HG02981 (cell line): ENCODE results near the gene ZDHHC7.

ENCODE experiments used
- ATAC-seq: cut with Tn5 transposase; IDR thresholded peaks from one replicate; pipeline ENCODE4 v1.9.1; 2021; ENCODE audit warnings: mild to moderate bottlenecking, moderate library complexity; ENCODE audit not compliant: unreplicated experiment

Gene ZDHHC7

DNA sequence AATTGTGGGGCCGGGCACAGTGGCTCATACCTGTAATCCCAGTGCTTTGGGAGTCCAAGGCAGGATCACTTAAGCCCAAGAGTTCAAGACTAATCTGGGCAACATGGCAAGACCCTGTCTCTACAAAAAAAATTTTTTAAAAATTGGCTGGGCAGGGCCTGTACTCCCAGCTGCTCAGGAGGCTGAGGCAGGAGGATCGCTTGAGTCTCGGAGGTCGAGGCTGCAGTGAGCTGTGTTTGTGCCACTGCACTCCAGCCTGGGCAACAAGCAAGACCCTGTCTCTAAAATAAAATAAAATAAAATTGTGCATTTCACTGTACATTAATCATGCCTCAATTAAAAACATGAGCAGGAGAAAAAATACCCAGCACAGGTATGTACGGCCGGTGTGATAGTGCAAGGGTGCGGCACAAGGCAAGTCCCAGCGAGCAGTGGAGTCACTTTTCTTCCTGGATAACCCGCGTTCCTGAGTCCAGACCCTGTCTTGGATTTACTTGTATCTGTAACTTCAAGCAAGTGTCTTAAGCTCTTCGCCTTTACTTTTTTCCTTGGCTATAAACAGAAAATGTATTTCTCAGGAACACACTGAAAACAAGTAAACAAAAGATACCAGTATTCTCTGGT, 11.4 kb downstream of the ZDHHC7 start:
- ATAC-seq, result no peak

DNA sequence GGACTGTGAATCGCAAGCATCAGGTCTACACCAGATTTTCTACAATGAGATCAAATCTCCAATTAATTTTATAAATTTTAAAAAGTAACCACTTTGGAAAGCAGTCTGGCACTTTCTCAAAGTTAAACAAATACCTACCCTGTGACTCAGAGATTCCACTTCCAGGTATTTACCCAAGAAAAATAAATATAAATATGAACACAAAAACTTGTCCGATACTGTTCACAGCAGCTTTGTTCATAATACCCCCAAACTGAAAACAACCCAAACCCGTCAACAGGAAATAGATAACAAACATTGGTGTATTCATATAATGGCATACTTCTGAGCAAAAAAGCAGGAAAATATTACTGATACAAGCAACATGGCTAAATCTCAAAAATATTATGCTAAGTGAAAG, 12.1 kb downstream of the ZDHHC7 start:
- no peak for ATAC-seq

DNA sequence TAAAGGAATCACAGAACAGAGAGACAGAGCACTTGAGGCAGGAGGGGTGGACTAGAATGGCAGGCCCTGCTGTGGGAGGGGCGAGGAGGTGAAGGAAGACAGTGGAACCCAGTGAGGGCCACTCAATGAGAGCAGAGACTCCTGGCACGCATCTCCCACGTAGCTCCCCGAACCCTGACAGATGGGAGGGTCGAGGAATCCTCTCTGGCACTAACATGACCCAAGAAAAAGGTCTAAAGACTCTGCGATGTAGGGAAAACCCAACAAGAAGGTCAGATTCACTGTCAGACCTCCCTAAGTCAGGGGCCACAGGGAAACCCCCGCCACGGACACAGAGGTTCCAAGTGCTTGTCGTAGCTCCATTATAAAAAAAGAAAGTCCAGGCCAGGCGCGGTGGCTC, 15.0 kb downstream of the ZDHHC7 start:
- ATAC-seq, result no peak

DNA sequence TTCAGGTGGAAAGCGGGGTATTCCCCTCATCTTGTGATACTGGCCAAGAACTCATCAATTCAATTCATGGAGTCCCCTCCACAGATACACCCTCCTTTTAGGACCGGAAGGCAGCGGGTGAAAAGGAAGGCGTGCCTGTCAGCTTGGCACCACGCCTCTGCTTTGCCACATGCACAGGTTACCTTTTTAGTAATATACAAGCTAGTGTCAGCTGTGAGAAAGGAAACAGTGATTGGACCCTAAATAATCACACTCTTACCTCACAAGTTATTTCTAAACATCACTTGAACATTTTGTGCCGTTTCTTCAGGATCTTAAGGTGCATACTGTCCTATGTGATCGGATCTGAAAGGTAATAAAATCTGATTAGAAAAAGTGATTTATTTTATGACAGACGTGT, 15.7 kb downstream of the ZDHHC7 start:
- no peak for ATAC-seq

DNA sequence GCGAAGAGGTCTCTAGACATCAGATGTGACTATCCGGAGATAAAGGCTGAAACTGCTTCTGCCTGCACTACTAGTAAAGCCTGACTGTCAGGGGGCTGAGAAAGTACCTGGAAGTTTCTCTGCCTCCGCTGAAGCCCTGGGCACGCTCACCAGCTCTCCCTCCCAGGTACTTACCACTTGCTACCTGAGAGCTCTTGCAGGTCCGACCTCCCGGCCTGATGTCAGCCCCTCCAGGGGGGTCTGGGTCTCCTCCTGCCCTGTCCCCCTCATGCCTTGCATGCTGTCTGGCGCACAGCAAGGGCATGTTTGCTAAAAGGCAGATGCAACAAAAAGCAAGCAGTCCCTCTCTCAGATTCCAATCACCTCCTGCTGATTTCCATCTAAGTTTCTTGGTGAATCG, 17.4 kb downstream of the ZDHHC7 start:
- no peak for ATAC-seq

DNA sequence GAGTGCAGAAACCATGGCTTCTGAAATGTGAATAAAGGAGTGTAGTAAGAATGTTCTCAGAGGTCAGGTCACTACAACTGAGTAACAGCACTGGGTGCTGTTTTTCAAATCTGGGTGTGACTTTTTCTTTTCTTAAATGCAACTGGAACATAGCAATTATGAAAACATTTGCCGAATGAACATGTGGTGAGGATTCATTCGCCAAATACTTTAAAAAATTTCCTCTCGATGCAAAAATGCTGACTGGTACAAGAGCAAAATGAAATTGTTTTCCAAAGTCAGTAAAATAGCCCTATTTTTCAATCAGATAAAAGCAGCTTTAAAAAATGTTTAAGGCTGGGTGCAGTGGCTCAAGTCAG, 18.6 kb downstream of the ZDHHC7 start:
- no peak for ATAC-seq

DNA sequence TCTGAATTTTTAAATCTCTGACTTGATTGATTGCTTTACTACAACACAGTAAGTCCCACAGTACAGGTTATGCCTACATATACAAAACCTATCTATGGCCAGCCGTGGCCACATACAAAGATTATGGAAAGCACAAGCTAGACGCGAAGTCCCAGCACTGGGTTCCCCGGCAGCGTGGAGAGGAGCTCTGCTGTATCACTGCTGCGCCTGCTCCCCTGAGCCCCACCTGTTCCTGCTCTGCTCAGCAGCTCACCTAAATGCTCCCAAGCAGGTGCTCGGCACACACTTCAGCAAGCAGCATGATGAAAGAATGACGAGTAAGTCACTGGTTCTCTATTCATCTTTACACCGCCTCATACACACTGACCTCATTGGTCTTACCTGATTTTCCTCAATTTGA, 20.6 kb downstream of the ZDHHC7 start:
- no peak for ATAC-seq

DNA sequence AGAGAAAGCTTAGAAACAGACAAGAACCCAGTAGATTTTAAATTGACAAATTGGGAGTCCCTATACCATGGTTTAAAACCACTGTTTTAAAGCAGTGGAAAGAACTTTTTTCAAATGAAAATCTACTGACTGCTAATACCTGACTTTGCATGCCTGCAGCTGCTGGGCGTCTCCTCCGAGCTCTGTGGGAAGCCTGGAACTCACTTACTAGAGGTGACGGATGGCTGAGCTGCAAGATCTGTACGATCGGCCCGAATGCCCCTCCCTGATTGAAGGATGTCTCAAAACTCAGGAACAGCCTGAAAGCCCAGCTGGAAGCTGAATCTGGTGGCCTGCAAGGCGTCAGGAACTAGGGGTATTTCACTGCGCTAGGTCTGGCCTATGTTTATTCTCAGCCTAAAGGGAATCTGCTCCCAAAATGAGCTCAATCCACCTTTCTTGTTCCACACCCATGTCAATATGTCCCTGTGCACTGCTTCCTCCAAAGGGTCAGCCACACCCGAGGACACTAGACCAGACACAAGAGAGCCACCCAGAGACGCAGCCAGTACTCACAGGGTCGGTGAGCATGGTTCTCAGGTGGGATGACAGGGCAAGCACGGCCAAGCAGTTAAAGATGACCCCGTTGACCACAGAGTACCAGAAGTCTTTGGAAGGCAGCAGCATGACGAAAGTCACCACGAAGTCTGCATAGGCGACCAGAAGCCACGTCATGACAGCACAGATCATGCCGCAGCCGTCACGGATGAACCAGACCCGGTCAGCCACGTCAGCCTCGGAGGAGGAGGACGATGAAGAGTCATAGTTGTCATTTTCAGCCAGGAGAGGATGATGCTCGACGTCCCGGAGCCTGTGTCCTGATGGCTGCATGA, 21.4 kb downstream of the ZDHHC7 start:
- ATAC-seq, result no peak

DNA sequence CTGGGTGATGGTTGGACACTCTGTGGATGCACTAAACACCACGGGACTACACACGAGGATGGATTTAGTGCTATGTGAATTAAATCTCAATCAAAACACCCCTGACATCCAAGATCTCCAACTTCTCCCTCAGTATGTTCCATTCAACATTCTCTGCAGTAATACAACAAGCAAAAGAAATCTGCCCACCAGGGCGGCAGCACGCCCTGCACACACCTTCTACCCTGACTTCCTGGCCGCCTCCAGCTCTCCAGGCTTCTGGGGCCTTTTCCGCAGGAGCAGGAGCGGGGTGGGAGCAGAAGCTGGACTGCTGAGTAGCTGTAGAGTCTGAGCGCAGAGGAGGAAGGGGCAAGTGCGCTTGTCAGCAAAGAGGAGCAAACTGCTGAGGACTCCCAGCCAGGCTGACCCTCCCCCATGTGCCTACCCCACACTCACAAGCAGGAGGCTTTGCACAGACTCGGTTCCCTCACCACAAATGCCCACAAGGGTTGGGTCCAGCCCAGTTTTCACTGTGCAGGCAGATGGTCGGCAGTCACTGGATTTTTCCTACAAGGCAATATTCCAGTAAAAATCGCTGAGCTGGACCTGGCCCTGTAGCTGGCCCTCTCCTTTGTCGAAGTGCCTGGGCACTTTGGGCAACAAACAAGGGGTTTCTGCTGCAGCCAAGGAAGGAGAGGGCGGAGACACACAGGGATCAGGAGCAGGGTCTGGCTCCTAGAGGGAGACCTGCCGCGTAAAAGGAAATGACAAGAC, 22.8 kb downstream of the ZDHHC7 start:
- no peak for ATAC-seq

DNA sequence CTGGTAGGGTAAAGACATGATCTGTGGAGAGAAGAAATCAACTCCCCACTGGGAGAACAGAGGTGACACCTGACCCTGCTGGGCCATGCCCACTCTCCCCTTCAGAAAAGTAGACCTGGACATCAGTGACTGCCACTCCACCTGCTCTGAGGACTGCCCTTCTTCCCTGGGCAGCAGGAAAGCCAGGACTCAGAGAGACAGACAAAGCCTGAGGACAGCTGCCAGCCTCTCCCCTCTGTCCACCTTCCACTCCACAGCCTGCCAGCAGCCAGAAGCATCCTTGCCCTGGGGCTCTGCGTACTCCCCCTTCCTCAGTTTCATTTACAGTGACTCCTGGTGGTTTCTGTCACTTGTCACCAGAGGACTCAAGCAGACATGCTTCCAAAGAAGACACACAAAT, 24.5 kb downstream of the ZDHHC7 start:
- ATAC-seq, result no peak

DNA sequence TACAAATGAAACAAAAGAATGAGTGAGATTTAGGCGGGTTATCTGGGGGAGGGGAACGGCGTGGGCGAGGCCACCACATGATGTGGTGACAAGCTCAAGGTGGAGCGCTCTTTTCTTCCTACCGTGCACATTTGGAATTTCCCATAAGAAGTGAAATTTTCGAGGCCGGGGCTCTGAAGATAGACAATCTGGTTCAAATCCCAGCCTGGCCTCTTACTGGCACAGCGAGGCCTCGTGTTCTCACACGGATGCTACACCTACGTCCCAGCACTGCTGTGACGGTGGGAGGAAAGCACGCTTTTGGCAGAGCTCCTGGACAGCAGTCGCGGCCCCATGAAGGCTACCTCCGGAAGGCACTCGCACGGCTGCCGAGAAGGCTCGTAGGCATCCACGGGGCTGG, 25.2 kb downstream of the ZDHHC7 start:
- no peak for ATAC-seq

DNA sequence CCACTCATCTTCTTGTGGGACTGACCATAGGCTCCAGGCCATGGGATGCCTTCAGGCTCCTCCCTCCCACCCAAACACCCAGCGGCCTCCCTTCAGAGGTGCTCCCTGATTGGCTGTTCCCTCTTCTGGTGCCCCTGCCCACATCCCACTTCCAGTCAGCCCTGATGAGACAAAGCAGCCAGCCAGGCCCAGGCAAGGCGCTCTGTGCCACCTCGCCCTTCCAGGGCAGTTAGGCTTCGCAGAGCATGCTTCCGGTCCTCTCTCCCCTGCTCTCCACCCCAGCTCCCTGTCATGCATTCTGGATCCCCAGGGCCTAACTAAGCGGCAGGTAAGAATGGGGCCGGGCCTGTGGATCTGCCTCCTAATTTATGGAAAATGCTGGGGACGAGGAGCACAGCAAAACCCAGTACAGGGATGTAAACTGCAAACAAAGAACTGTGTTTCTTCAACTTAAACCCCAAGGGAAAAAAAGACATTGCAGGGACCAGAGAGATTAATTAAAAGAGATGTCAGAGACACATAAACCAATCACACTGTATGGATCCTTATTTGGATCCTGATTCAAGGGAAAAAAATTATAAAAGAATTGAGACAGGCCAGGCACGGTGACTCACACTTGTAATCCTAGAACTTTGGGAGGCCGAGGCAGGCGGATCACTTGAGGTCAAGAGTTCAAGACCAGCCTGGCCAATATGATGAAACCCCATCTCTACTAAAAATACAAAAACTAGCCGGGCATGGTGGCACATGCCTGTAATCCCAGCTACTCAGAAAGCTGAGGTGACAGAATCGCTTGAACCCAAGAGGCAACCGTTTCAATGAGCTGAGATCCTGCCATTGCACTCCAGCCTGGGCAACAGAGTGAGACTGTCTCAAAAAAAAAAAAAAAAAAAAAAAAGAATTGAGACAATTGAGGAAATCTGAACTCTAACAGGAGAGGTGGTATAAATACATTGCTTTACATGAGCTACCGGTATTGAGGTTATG, 26.0 kb downstream of the ZDHHC7 start:
- ATAC-seq, result no peak

DNA sequence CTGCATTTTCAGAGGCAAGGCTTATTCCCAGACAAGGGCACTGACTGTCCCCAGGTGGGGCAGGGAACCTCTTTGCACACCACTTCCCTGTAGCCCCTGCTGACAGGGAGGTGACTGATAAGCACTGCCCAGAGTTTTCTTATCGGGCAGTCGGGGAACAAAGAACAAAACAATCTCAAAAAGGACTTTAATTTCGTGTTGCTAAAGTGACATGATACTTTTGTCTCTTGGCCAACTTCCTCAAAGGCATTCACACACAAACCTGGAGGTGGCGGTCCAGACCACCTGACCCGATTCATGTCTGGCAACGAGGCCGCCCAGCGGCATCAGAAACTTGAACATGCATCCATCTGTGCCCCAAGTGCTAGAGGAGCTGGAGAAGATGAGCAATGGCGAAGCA, 28.9 kb downstream of the ZDHHC7 start:
- no peak for ATAC-seq

DNA sequence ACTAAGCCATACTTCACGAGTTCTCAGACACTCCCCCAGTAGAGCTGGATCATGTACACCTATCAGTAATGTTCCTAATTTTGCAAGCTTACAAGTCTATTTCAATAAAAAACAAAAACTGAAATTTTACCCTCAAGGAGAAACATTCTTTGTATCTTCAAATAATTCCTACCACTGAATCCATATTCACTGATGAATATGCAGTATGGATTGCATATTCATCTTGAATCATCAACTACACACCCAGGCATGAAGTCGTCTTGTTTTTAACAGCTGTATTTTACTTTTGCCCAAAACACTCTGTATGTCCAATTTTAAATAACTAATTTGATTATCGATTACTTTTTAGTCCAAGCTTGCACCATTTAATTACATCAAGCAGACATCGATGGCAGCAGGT, 31.8 kb downstream of the ZDHHC7 start:
- no peak for ATAC-seq

DNA sequence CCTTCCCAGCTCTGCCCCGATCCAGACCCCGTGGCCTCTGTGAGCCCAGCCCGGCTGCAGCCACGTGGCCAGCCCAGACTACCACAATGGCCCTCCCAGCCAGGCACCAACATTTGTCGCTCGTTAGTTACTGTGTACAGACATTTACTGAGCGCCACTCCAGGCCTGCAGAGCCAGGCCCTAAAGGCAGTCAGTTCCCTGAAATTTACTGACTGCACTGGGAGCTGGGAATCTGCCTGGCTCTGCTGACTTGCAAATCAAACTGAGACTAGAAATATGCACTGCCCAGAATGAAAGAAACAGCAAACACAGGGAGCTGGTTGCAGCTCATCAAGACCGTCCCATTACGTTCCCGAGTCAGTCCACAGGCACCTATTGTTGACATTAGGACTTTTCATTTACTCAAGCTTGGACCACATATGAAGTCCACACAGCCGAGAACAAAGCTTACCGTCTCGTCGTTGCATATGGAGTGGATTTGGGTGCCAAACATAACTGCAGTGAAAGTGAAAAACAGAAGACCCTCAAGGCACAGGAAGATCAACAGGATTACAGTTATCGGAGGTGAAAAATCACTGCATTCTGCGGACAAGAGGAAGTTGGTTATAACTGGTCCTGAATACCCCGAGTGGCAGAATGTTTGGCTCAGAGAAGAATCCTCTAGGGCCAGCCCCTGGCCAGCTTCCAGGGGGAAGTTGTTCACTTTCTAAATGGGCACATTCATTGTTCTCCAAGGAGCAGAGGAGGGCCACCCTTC, 34.5 kb downstream of the ZDHHC7 start:
- ATAC-seq, result no peak

DNA sequence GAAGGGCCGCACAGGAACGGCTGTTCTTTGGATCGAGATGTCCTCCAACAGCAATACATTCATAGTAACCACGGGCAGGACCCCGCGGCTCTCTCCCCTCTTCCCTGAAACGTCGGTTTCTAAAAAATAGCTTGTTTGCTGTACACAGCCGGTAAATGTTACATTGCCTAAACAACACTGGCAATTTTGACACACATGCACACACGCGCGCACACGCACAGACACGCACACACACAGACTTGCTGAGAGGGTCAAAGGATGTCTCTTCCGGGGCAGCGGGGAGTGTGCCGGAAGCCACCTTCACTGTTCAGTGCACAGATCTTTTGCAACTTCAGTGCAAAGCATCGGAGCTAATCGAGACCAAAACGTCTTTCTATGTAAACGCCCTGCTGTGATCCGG, 35.8 kb downstream of the ZDHHC7 start:
- ATAC-seq, result no peak

DNA sequence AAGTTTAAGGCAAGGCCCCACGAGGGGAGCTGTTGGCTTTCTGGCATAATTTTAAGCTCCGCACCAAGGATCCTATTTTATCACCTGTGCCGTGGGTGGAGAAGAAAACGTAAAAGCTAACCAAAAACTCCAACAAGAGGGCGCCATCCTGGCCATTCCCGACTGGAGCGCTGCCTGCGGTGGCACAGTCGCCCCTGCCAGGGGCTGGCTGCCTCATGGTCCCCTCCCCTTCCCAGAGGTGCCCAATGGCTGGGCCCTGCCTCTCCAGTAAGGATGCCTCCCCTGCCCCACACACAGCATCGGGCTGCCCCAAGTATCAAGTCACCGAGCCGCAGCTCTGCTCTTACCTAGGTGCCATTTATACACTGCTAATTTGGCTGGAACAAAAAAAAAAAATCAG, 36.3 kb downstream of the ZDHHC7 start:
- no peak for ATAC-seq

DNA sequence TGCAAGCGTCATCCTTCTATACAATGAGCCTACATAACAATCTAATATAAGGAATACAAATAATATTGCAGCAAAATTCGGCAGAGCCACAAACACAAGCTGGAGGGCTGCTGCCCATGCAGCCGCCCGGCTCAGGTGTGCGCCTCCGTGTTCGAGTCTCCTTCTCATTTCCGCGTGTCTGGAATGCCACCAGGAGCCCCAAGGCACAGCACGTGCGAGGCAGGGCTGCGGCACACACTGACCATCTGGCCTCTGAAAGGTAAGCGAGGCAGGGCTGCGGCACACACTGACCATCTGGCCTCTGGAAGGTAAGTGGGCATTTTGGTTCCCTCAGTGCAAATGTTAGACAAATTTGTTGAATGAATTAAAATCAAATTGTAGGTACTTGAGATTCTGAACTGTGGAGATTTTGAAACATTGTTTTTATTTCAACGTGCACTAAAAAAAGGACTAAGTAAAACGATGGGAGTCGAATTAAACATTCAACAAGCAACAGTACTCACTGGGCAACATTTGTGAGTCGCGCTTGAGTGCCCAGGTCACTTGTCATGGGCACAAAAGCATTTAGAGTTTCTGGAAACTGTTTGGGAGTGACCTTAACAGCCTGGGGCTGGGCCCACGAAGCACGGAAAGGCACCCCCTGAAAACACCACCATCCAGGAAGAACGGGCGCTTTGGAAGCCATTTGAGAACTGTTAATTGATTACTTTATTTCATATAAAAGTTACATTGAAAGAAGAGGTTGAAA, 37.4 kb downstream of the ZDHHC7 start:
- ATAC-seq, result no peak

DNA sequence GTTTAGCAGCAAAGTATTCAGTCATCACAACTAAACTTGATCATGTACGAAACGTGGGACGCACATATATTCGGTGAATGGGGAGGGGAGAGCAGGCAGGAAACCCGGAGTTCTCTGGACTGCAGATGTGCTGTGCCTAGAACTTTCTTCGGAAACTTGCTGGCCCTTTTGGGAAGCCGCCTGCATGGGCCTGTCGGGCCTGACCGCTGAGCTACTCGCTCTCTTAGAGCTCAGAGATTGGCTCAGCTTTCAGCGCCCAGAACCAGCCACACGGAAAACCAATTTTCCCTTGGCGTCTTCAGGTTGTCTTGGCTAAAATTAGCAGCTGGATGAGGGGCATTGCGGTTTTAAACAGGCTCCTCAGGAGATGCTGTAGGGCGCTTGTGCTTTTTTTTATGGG, 38.1 kb downstream of the ZDHHC7 start:
- no peak for ATAC-seq
